HG03097 (cell line): ENCODE data around the gene GULP1.

Experiments used
- ATAC-seq: cut with Tn5 transposase; IDR thresholded peaks from one replicate; pipeline ENCODE4 v1.9.1; 2021; ENCODE audit not compliant: unreplicated experiment, low FRiP score

Gene GULP1

DNA sequence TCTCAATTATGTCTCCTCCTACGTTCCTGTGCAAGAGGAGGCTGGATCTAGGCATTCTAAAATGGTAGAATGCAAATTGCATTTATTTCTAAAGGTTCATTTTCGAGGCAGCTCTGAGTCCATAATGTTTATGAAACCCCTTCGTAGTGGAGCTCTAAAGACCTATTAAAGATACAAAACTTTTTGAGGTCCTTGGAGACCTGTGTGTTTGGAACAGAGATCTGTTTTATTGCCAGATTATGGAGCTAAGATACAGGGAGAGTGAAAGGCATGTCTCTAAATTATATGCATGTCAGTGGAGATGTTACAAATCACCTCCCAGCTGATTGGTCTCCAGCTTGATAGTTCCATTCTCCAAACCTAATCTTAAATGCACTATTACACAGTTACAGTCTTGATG is 335.8 kb downstream of the GULP1 start:
- ATAC-seq: no peak

DNA sequence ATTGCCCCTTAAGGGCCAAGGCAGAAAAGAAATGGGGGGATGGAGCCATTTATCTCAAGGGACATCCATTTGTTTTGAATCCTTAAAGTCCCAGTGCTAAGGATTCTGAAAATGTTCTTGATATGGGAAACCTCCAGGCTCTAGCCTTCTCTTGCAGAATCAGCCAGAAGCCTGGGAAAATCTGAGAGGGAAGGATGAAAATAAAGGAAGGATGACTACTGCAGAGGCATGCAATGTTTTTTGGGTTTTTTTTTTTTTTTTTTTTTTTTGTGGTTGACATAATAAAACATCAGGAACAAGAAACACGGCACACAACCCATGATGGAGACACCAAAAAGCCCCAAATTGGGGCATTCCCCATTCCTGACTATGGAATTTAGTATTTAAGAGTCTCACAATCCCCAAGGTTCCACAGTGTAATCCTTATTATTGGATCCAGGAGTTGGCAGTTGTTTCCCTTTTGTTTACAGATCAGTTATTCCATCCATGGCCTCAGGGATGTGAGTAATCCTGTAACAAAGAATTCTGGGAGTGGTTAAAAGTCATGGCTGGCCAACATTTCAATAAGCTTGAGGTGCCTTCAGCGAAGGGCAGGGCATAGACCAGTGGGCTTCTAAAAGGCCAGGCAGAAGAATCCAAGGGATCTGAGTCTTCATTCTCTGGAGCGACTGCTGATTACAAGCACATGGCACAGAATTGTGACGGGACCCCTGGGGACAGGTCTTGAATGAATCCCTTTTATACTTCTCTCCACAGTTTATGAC is 337.5 kb downstream of the GULP1 start:
- ATAC-seq: no peak

DNA sequence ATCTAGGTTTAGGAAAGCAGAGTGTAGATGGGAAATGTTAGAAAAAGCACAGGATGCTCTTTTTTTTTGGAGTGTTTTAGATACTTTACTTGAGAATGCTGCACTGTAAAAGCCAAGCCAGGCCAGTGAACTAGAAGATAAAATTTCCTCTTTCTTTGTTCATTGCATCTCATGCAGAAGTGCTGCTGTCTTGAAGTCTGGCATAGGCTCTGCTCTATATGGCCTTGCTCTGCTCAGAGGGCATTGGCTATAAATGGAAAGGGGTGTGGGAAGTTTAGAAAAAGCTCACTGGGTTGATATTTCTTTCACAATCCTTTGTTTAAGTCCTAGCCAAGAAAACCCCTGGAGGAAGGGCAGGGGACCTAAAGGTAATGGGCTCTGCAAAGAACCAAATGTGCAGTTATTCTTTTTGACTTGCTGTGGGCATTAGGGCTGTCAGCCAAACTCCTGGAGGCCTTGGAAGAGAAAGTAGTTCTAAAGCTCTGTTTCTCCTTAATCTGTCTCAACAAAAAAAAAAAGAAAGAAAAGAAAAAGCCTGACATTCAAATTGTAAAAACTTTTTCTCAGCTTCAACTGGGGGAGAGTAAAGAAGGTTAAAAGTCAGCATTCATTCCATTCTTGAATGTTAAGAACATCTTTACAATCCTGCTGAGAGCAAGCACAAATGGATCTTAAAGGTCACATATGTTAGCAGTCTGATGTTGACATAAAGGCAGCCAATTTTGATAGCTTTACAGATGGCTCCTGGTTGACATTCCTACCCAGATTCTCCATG is 338.3 kb downstream of the GULP1 start:
- no peak for ATAC-seq

DNA sequence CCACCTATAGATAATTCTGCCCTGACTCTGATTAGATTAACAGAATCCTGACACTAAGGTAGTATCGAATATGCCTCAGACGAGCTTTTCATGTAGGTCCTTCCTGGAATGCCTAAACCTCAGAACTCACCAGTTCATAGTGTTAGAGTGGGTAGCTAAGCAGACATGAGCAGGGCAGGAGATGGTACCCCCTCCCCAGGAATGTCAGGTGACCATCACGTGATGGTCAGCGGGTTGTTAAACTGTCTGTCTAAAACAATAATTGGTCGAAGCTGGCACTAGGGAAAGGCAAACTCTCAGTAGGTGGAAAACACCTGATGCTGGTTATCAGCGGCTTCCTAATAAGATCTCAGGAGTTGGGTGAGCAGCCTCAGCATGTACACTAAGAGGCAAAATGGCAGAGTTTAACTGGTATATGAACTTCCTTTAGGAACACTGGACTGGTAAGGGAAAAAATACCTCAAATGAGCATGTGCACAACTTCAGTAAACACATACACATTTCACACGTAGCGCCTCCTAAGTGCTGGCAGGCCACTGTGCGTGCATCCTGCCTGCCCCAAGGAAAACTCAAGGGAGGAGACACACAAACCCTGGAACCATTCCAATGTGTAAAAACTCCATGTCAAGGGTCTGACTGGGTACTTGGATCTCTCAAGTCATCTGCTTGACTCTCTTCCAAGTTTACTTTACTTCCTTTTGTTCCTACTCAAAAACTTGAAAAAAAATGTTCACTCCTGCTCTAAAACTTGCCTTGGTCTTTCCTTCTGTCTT is 339.5 kb downstream of the GULP1 start:
- ATAC-seq: no peak

DNA sequence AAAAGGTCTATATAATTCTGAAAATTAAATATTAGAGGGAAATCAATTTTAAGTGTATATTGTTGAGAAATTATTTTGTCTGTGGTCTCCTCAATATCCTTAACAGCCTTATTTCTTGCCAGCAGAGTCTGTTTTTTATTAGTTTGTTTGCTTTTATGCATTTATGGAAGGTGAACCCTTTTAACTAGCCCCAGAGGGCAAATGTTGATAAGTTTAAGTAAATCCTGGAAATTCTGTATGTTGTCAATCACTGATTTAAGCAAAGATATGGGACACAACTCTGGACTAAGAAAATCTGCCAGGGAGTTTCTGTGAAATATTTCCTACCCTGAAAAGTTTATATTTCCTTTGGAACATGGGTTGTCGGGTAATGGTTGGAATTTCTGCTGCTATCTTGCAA is 343.0 kb downstream of the GULP1 start:
- no peak for ATAC-seq
